ENCODE measurements around the gene SPATA13. TPM values are rescaled to one million over a fixed set of nuclear protein-coding genes. Genes with fewer than 3 reads are reported as not detected.

Gene SPATA13
- total RNA-seq, 1 experiment from 2014 or later: 14.1 TPM

- Mint-ChIP-seq H3K27ac (no peak overlapping the region), H3K27me3 (ENCODE audit: low read depth) (peaks cover 3% of the 10 kb centered on the region), H3K9me3 (peaks cover 9 to 11% of the 10 kb centered on the region in 2 experiments), H3K36me3 (ENCODE audit: insufficient read depth in 1 of 3, low read depth in 3 of 3) (peaks cover 3 to 11% (median 8%) of the 10 kb centered on the region in 3 experiments), H3K4me3 (no peak overlapping the region), H3K4me1 (peaks cover 33% of the 10 kb centered on the region in 2 experiments)
- H3K4me1 ChIP-seq (ENCODE audit: insufficient read depth, low read length): peaks cover 2% of the 10 kb centered on the region
- no peaks in the 10 kb centered on the region for H3K27me3 ChIP-seq (ENCODE audit: insufficient read depth, low read length)
- no peak overlapping the region for H2AFZ ChIP-seq (ENCODE audit: low read length)
- no peak for DNase-seq
- no peak overlapping the region for H3K23ac ChIP-seq (ENCODE audit: insufficient read length, low read depth, low read length)
- H3K79me2 ChIP-seq (ENCODE audit: insufficient read depth, low read length): no peaks in the 10 kb centered on the region
- H4K5ac ChIP-seq (ENCODE audit: insufficient read length, low read depth, low read length): no peak overlapping the region
- H2AK5ac ChIP-seq (ENCODE audit: insufficient read length, low read length): no peak overlapping the region
- no peak overlapping the region for H3T11ph ChIP-seq (ENCODE audit: low read length)
- H2BK120ac ChIP-seq (ENCODE audit: low read depth, low read length, poor library complexity, severe bottlenecking): no peak overlapping the region
- no peak overlapping the region for H4K91ac ChIP-seq (ENCODE audit: insufficient read length, low read depth, low read length)
- H2BK15ac ChIP-seq (ENCODE audit: low read depth, low read length): no peak overlapping the region
- no peak overlapping the region for H4K8ac ChIP-seq (replicated peaks; ENCODE audit: insufficient read length, low read depth, low read length)
- H3K27ac ChIP-seq (ENCODE audit: insufficient read length, low read depth, low read length): no peak overlapping the region
- no peak overlapping the region for H3K56ac ChIP-seq (ENCODE audit: insufficient read length, low read depth, low read length)
- H3K18ac ChIP-seq (ENCODE audit: insufficient read length, low read depth, low read length): no peak overlapping the region
- peaks cover 9% of the 10 kb centered on the region for H3K9me3 ChIP-seq (ENCODE audit: control insufficient read depth, low read depth, low read length)
- no peak overlapping the region for H3K4ac ChIP-seq (ENCODE audit: low read depth, low read length)
- H2BK20ac ChIP-seq (ENCODE audit: low read depth, low read length, poor library complexity, severe bottlenecking): no peak overlapping the region
- H3K14ac ChIP-seq (ENCODE audit: insufficient read depth, low read length): no peak overlapping the region
- no peak for TF ChIP-seq CTCF (conservative IDR thresholded peaks at IDR 0.05)
- H2BK5ac ChIP-seq (ENCODE audit: insufficient read length, low read length): no peak overlapping the region
- H4K20me1 ChIP-seq (ENCODE audit: control insufficient read depth, insufficient read depth, insufficient read length): no peaks in the 10 kb centered on the region
- H3K79me1 ChIP-seq (ENCODE audit: insufficient read depth, low read depth, low read length, poor library complexity, severe bottlenecking): no peaks in the 10 kb centered on the region
- no peak overlapping the region for H3K4me2 ChIP-seq (ENCODE audit: insufficient read depth, insufficient read length, low read length)
- H3K23me2 ChIP-seq (ENCODE audit: insufficient read length, low read depth, low read length, poor library complexity, severe bottlenecking): no peaks in the 10 kb centered on the region
- no peak overlapping the region for H2BK12ac ChIP-seq (ENCODE audit: insufficient read length, low read depth, low read length)
- no CpG with 5 or more reads among the region's 5 CpGs for WGBS (ENCODE audit: extremely low coverage, insufficient read length, low lambda C conversion rate)
- no peak overlapping the region for H3K9ac ChIP-seq (ENCODE audit: extremely low read depth, insufficient read length, low read length)
Observed at GRCh38 chr13:24128962-24129361, 31.6 kb upstream of the SPATA13 start.

Data from H9 (cell line).